ENCODE measurements around the gene IGF2BP1.

- TF ChIP-seq CTCF (IDR thresholded peaks at IDR 0.05) (no peak), ZFX (IDR thresholded peaks at IDR 0.05; ENCODE audit: borderline replicate concordance) (no peak)
Measured at GRCh38 chr17:49003557-49004511, 6.6 kb downstream of the IGF2BP1 start.
